ENCODE results near the gene GLIPR2. TPM values are rescaled to one million over a fixed set of nuclear protein-coding genes. Genes with fewer than 3 reads are reported as not detected.

Gene GLIPR2
- total and polyA plus RNA-seq, 2 experiments from 2014 or later: 5.1 to 5.7 TPM

DNA sequence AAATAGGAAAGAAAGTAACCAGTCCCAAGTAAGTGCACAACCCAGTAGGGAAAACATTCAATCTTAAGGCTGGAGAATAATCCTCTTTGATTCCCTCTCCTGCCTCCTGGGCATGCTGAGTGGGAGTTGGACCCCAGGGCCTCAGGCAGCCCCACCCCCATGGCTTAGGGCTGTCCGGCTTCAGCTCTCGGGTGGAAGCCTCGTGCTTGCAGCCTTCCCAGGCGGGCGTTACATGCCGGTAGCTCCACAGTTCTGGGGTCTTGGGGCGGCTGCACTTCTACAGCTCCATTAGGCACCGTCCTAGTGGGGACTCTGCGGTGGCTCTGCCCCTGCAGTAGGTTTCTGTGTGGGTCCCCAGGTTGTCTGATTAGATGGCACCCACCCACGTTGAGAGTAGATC lies 10.1 kb downstream of the GLIPR2 start (continued):
- TF ChIP-seq, protein P1, sequence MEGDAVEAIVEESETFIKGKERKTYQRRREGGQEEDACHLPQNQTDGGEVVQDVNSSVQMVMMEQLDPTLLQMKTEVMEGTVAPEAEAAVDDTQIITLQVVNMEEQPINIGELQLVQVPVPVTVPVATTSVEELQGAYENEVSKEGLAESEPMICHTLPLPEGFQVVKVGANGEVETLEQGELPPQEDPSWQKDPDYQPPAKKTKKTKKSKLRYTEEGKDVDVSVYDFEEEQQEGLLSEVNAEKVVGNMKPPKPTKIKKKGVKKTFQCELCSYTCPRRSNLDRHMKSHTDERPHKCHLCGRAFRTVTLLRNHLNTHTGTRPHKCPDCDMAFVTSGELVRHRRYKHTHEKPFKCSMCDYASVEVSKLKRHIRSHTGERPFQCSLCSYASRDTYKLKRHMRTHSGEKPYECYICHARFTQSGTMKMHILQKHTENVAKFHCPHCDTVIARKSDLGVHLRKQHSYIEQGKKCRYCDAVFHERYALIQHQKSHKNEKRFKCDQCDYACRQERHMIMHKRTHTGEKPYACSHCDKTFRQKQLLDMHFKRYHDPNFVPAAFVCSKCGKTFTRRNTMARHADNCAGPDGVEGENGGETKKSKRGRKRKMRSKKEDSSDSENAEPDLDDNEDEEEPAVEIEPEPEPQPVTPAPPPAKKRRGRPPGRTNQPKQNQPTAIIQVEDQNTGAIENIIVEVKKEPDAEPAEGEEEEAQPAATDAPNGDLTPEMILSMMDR (conservative IDR thresholded peaks at IDR 0.05; ENCODE audit: low read depth in 2 of 2): no peak

DNA sequence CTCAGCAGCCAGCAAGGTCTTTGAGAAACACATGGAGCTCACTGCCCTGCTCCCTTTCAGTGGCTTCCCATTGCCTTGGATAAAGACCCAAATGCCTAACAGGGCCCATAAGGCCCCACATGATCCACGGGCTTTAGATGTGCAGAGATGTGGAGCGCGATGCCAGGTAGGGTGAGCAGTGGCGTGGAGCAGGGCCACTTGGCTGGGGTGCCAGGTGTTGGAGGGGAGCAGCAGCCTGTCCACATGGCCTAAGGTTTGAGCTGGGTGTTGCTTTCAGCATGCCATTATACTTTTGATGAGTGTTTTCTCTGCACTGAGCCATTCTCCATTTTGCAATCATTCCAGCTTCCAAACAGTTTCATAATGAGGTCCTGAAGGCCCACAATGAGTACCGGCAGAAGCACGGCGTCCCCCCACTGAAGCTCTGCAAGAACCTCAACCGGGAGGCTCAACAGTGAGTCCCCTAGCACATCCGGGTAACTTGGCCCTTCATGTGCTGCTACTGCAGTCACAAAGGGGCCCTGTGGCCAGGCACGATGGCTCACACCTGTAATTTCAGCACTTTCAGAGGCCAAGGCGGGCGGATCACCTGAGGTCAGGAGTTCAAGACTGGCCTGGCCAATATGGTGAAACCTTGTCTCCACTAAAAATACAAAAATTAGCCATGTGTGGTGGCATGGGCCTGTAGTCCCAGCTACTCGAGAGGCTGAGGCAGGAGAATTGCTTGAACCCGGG lies 11.1 kb downstream of the GLIPR2 start:
- H3K4me3 ChIP-seq: no peak overlapping the region
- H4K20me1 ChIP-seq (replicated peaks; ENCODE audit: insufficient read depth): no peaks in the 10 kb centered on the region
- H3F3A ChIP-seq (replicated peaks; ENCODE audit: low read depth): no peaks in the 10 kb centered on the region
- no peak for TF ChIP-seq JUNB (IDR thresholded peaks at IDR 0.05; ENCODE audit: unreplicated experiment)
- TF ChIP-seq ZNF331 (CRISPR knock-in tag; IDR thresholded peaks at IDR 0.05; ENCODE audit: low read depth): no peak
- H3K4me3 Mint-ChIP-seq: no peak overlapping the region
- H3K4me1 Mint-ChIP-seq: no peaks in the 10 kb centered on the region; the same call in 2 of the 3 replicates
- H3K36me3 Mint-ChIP-seq (ENCODE audit: low read depth): peaks cover 14% of the 10 kb centered on the region
- H3K79me2 ChIP-seq (replicated peaks; ENCODE audit: insufficient read depth): no peaks in the 10 kb centered on the region
- H3K27ac Mint-ChIP-seq: no peak overlapping the region
- ATAC-seq (no peak), DNase-seq (ENCODE audit: low spot score) (no peak)
- no peak overlapping the region for H2AFZ ChIP-seq
- H3K27ac ChIP-seq (ENCODE audit: low read depth): no peak overlapping the region
- H3K4me1 ChIP-seq (ENCODE audit: insufficient read depth): no peaks in the 10 kb centered on the region
- no peak overlapping the region for H3K4me2 ChIP-seq
- H3K9me3 Mint-ChIP-seq: peaks cover 18% of the 10 kb centered on the region
- no peaks in the 10 kb centered on the region for H3K27me3 ChIP-seq (ENCODE audit: insufficient read depth)
- H3K36me3 ChIP-seq (ENCODE audit: insufficient read depth): no peaks in the 10 kb centered on the region
- H3K27me3 Mint-ChIP-seq (ENCODE audit: insufficient read depth, low read depth, poor library complexity): peaks cover 2% of the 10 kb centered on the region
- H3K9me2 ChIP-seq (ENCODE audit: insufficient read depth): 0 out of 2 replicates have a peak, but pooled peaks cover 3% of the 10 kb centered on the region

DNA sequence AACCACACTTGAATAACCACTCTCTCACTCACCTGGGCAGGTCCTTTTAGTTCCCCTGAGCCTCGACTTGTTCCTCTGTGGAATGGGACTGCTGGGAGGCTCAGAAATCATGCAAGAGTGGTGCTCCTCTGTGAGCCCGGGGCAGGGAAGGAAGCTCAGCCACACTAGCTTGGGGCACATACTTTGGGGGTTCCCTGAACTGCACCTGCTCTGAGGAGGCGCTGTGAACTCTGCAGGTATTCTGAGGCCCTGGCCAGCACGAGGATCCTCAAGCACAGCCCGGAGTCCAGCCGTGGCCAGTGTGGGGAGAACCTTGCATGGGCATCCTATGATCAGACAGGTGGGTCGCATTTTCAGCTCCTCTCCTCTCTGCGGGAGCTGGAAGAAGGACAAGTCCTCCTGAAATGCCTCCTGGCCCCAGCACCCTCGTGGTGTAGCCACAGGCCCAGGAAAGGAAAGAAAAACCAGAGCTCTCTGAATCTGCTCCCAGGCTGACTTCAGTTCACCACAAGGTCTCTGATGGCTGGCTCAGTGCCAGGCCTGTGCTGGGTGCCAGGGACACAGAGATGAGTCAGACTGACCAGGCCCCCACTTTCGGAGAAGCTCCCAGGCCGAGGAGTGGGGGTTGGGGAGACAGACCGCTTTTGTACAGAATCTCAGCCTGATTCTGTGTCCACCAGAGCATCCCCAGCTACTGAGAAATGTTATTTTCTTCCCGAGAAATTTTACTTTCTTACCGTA lies 11.9 kb downstream of the GLIPR2 start:
- Histone ChIP-seq H3K9me2 (ENCODE audit: insufficient read depth) (0 out of 2 replicates have a peak, but pooled peaks cover 3% of the 10 kb centered on the region), H3K4me3 (no peak overlapping the region), H2AFZ (no peak overlapping the region), H3K4me1 (ENCODE audit: insufficient read depth) (no peaks in the 10 kb centered on the region), H3K36me3 (ENCODE audit: insufficient read depth) (no peaks in the 10 kb centered on the region), H3K27me3 (ENCODE audit: insufficient read depth) (no peaks in the 10 kb centered on the region), H3K27ac (ENCODE audit: low read depth) (no peak overlapping the region), H3K4me2 (no peak overlapping the region), H4K20me1 (replicated peaks; ENCODE audit: insufficient read depth) (no peaks in the 10 kb centered on the region), H3K79me2 (replicated peaks; ENCODE audit: insufficient read depth) (no peaks in the 10 kb centered on the region), H3F3A (replicated peaks; ENCODE audit: low read depth) (no peaks in the 10 kb centered on the region)
- H3K9me3 Mint-ChIP-seq: peaks cover 18% of the 10 kb centered on the region
- H3K4me3 Mint-ChIP-seq: no peak overlapping the region
- no peaks in the 10 kb centered on the region for H3K4me1 Mint-ChIP-seq
- peaks cover 7% of the 10 kb centered on the region for H3K27me3 Mint-ChIP-seq (ENCODE audit: insufficient read depth, low read depth, poor library complexity)
- H3K27ac Mint-ChIP-seq: no peak overlapping the region
- DNase-seq (ENCODE audit: low spot score) (no peak), ATAC-seq (no peak)
- H3K36me3 Mint-ChIP-seq (ENCODE audit: low read depth): peaks cover 14% of the 10 kb centered on the region
- TF ChIP-seq CREB1 (CRISPR knock-in tag; IDR thresholded peaks at IDR 0.05; ENCODE audit: low read depth) (no peak), POLR2AphosphoS5 (IDR thresholded peaks at IDR 0.05; ENCODE audit: low read depth) (no peak), STAT1 (IDR thresholded peaks at IDR 0.05; ENCODE audit: unreplicated experiment) (no peak)
- TF ChIP-seq, protein P2, sequence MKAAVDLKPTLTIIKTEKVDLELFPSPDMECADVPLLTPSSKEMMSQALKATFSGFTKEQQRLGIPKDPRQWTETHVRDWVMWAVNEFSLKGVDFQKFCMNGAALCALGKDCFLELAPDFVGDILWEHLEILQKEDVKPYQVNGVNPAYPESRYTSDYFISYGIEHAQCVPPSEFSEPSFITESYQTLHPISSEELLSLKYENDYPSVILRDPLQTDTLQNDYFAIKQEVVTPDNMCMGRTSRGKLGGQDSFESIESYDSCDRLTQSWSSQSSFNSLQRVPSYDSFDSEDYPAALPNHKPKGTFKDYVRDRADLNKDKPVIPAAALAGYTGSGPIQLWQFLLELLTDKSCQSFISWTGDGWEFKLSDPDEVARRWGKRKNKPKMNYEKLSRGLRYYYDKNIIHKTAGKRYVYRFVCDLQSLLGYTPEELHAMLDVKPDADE (IDR thresholded peaks at IDR 0.05): no peak
- TF ChIP-seq, protein P1 (conservative IDR thresholded peaks at IDR 0.05; ENCODE audit: low read depth in 2 of 2): no peak

All from GM23338 (cell line).